HepG2 (cell line): ENCODE measurements around the gene KMT2D. TPM values are rescaled to one million over a fixed set of nuclear protein-coding genes. Genes with fewer than 3 reads are reported as not detected.

Experiments used
- BRCA1 ChIP-seq: sonication (generic); formaldehyde crosslinking; IDR thresholded peaks from 2 replicates; pipeline ENCODE4 v1.4.0; 2020; ENCODE audit warnings: missing genetic modification reagents
- CENPX ChIP-seq: sonication (generic); formaldehyde crosslinking; IDR thresholded peaks from 2 replicates; pipeline ENCODE4 v1.9.0; 2021; ENCODE audit warnings: mild to moderate bottlenecking, missing genetic modification reagents, moderate library complexity
- EED ChIP-seq: sonication (generic); formaldehyde crosslinking; IDR thresholded peaks from 2 replicates; pipeline ENCODE4 v1.5.0; 2020; ENCODE audit warnings: mild to moderate bottlenecking, missing genetic modification reagents
- GATAD1 ChIP-seq: IDR thresholded peaks from 2 replicates; pipeline ENCODE4 v1.6.1; 2016; ENCODE audit warnings: missing genetic modification reagents, missing compliant biosample characterization
- HNRNPH1 ChIP-seq: fragments of 200-400 bp; formaldehyde crosslinking; optimal IDR thresholded peaks from 2 replicates; pipeline ENCODE3; 2017; ENCODE audit warnings: mild to moderate bottlenecking, low read depth, low read length
- IRF2 ChIP-seq: IDR thresholded peaks from 2 replicates; pipeline ENCODE4 v1.6.1; 2018; ENCODE audit warnings: missing genetic modification reagents, missing compliant biosample characterization
- KLF13 ChIP-seq: sonication (generic); formaldehyde crosslinking; IDR thresholded peaks from 2 replicates; pipeline ENCODE4 v1.4.0; 2020; ENCODE audit warnings: mild to moderate bottlenecking, missing genetic modification reagents
- MTF1 ChIP-seq: sonication (generic); formaldehyde crosslinking; IDR thresholded peaks from 2 replicates; pipeline ENCODE4 v1.5.0; 2020; ENCODE audit warnings: missing genetic modification reagents
- NPAS2 ChIP-seq: sonication (generic); formaldehyde crosslinking; IDR thresholded peaks from 2 replicates; pipeline ENCODE4 v1.8.0; 2022; ENCODE audit warnings: mild to moderate bottlenecking, missing genetic modification reagents, borderline replicate concordance
- RXRB ChIP-seq: IDR thresholded peaks from 2 replicates; pipeline ENCODE4 v1.6.1; 2016; ENCODE audit warnings: borderline replicate concordance, missing genetic modification reagents, missing compliant biosample characterization
- SIX4 ChIP-seq: sonication (generic); formaldehyde crosslinking; IDR thresholded peaks from 2 replicates; pipeline ENCODE4 v1.4.0; 2020; ENCODE audit warnings: missing genetic modification reagents
- SKIL ChIP-seq: sonication (generic); formaldehyde crosslinking; IDR thresholded peaks from 2 replicates; pipeline ENCODE4 v1.8.0; 2022; ENCODE audit warnings: missing genetic modification reagents, mild to moderate bottlenecking, moderate library complexity, borderline replicate concordance
- TFE3 ChIP-seq: IDR thresholded peaks from 2 replicates; pipeline ENCODE4 v1.6.1; 2016
- U2AF2 ChIP-seq: fragments of 200-400 bp; formaldehyde crosslinking; IDR thresholded peaks from 2 replicates; pipeline ENCODE4 v1.6.1; 2017; ENCODE audit warnings: low read depth, mild to moderate bottlenecking, low read length
- ZBTB1 ChIP-seq: sonication (generic); formaldehyde crosslinking; IDR thresholded peaks from 2 replicates; pipeline ENCODE4 v1.4.0; 2020; ENCODE audit warnings: missing genetic modification reagents, borderline replicate concordance
- ZBTB8A ChIP-seq: sonication (generic); formaldehyde crosslinking; IDR thresholded peaks from 2 replicates; pipeline ENCODE4 v1.4.0; 2020; ENCODE audit warnings: mild to moderate bottlenecking, low read depth, missing genetic modification reagents, borderline replicate concordance
- ZKSCAN8 ChIP-seq: IDR thresholded peaks from 2 replicates; pipeline ENCODE4 v1.6.1; 2016; ENCODE audit warnings: borderline replicate concordance, missing genetic modification reagents, missing compliant biosample characterization
- ZNF17 ChIP-seq: sonication (generic); formaldehyde crosslinking; IDR thresholded peaks from 2 replicates; pipeline ENCODE4 v1.5.0; 2020; ENCODE audit warnings: mild to moderate bottlenecking, missing genetic modification reagents
- ZNF282 ChIP-seq: fragments of 450-650 bp; IDR thresholded peaks from 2 replicates; pipeline ENCODE4 v1.6.1; 2018; ENCODE audit not compliant: partially characterized antibody
- ZNF543 ChIP-seq: sonication (generic); formaldehyde crosslinking; IDR thresholded peaks from 2 replicates; pipeline ENCODE4 v1.4.0; 2020; ENCODE audit warnings: mild to moderate bottlenecking, missing genetic modification reagents
- ZNF550 ChIP-seq: sonication (generic); formaldehyde crosslinking; IDR thresholded peaks from 2 replicates; pipeline ENCODE4 v1.4.0; 2020; ENCODE audit warnings: mild to moderate bottlenecking, missing genetic modification reagents, borderline replicate concordance
- ZNF720 ChIP-seq: sonication (generic); formaldehyde crosslinking; IDR thresholded peaks from 2 replicates; pipeline ENCODE4 v1.4.0; 2020; ENCODE audit warnings: missing genetic modification reagents
- ZNF773 ChIP-seq: sonication (generic); formaldehyde crosslinking; IDR thresholded peaks from 2 replicates; pipeline ENCODE4 v1.4.0; 2020; ENCODE audit warnings: missing genetic modification reagents, borderline replicate concordance
- polyA plus RNA-seq, 8 experiments: library from polyadenylated mRNA; depleted of rRNA in 3 of 8; stranded (reverse) in 7 of 8; unstranded in 1 of 8; fragments of >200 nt; fragmentation: Illumina TruSeq in 4 of 8; extraction: Trizol in 4 of 8; gene quantifications; 2 replicates each; pipeline versions ENCODE4 v1.2.1 to v1.2.3, GENCODE V29; 2011 to 2016; ENCODE audit warnings: low read depth in 4 of 8, missing spikeins in 1 of 8, mixed read lengths in 1 of 8; ENCODE audit not compliant: insufficient read depth in 1 of 8
- total RNA-seq, 5 experiments: library from RNA; depleted of rRNA; stranded (reverse); fragments of >200 nt; fragmentation: Illumina TruSeq; extraction: Trizol; gene quantifications; 2 replicates each; pipeline ENCODE4 v1.2.3, GENCODE V29; 2016; ENCODE audit warnings: low read depth in 1 of 5
- TF ChIP-seq, protein P1 (sequence below): sonication (generic); formaldehyde crosslinking; IDR thresholded peaks from 2 replicates; pipeline ENCODE4 v1.5.1; 2020; ENCODE audit warnings: mild to moderate bottlenecking, moderate library complexity, missing genetic modification reagents
- TF ChIP-seq, protein P2 (sequence below): sonication (generic); formaldehyde crosslinking; IDR thresholded peaks from 2 replicates; pipeline ENCODE4 v1.4.0; 2020; ENCODE audit warnings: missing genetic modification reagents

Gene KMT2D
- total and polyA plus RNA-seq, 2 of the 13 experiments (the other 11 are each of a cell fraction or from before 2014, with no cell fraction given) = 8.1 to 10.4 TPM

DNA sequence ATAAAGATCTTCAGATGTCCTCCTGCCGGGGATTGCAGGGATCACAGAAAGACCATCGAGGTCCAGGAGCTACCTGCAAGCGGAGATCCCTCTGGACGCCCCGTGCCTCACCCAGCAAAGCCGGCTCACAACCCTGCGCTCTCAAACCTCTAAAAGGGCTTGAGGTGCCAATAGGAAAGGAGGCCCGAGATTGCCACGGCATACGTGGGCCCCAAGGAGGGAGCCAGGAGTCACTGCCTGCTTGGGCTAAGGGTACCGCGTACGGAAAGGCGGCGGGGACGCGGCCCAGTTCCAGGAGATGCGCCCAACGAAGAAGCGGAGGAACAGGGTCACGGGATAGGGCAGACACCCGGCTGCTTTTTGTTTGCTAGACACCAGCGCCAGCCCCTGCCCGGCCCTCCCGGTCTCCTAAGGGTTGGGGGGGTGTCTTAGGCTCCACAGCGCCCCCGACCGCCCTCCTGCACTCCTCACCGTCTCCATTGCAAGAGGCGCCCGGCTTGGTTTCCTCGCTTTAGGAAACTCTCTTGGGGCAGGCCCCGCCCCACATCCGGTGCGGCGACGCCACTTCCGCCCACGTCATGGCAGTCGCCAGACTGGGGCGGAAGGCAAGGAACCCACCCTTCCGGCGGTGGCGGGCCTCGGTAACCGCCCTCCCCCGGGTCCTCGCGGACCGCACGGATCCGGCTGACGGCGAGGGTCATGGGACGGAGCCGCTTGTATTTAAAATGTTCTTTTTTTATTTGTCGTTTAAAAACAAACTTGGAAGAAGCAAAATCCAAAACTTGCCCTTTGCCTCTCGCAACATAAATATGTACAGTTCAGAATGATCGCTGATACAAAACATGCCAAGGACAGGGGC is 42.1 kb downstream of the KMT2D start, which contains the start of gene PRKAG1 (continued):
- TF ChIP-seq SKIL (CRISPR knock-in tag) (no peak), BRCA1 (CRISPR knock-in tag) (no peak), ZNF550 (CRISPR knock-in tag) (no peak), KLF13 (CRISPR knock-in tag) (no peak), GATAD1 (CRISPR knock-in tag) (peak; percentile 92), HNRNPH1 (no peak), CENPX (CRISPR knock-in tag) (no peak), ZNF282 (no peak), RXRB (CRISPR knock-in tag) (peak; percentile 58), ZNF773 (CRISPR knock-in tag) (peak; percentile 10; the same call in 1 of the 2 replicates), EED (no peak), IRF2 (CRISPR knock-in tag) (peak; percentile 82; the same call in 1 of the 2 replicates), ZNF720 (CRISPR knock-in tag) (no peak), ZNF543 (CRISPR knock-in tag) (peak; percentile 45; the same call in 1 of the 2 replicates), TFE3 (CRISPR knock-in tag) (peak; percentile 33; the same call in 1 of the 2 replicates), MTF1 (CRISPR knock-in tag) (no peak), SIX4 (CRISPR knock-in tag) (no peak), ZKSCAN8 (CRISPR knock-in tag) (peak; percentile 45; the same call in 1 of the 2 replicates), U2AF2 (no peak), ZNF17 (CRISPR knock-in tag) (no peak), NPAS2 (CRISPR knock-in tag) (no peak), ZBTB8A (CRISPR knock-in tag) (no peak; the same call in 1 of the 2 replicates), ZBTB1 (CRISPR knock-in tag) (no peak)
- TF ChIP-seq, protein P1, sequence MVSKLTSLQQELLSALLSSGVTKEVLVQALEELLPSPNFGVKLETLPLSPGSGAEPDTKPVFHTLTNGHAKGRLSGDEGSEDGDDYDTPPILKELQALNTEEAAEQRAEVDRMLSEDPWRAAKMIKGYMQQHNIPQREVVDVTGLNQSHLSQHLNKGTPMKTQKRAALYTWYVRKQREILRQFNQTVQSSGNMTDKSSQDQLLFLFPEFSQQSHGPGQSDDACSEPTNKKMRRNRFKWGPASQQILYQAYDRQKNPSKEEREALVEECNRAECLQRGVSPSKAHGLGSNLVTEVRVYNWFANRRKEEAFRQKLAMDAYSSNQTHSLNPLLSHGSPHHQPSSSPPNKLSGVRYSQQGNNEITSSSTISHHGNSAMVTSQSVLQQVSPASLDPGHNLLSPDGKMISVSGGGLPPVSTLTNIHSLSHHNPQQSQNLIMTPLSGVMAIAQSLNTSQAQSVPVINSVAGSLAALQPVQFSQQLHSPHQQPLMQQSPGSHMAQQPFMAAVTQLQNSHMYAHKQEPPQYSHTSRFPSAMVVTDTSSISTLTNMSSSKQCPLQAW (CRISPR knock-in tag) = peak; percentile 92
- TF ChIP-seq, protein P2, sequence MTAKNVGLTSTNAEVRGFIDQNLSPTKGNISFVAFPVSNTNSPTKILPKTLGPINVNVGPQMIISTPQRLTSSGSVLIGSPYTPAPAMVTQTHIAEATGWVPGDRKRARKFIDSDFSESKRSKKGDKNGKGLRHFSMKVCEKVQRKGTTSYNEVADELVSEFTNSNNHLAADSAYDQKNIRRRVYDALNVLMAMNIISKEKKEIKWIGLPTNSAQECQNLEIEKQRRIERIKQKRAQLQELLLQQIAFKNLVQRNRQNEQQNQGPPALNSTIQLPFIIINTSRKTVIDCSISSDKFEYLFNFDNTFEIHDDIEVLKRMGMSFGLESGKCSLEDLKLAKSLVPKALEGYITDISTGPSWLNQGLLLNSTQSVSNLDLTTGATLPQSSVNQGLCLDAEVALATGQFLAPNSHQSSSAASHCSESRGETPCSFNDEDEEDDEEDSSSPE = peak; percentile 65; the same call in 1 of the 2 replicates
